ENCODE data around the gene WDFY3.

The WDFY3 gene

DNA sequence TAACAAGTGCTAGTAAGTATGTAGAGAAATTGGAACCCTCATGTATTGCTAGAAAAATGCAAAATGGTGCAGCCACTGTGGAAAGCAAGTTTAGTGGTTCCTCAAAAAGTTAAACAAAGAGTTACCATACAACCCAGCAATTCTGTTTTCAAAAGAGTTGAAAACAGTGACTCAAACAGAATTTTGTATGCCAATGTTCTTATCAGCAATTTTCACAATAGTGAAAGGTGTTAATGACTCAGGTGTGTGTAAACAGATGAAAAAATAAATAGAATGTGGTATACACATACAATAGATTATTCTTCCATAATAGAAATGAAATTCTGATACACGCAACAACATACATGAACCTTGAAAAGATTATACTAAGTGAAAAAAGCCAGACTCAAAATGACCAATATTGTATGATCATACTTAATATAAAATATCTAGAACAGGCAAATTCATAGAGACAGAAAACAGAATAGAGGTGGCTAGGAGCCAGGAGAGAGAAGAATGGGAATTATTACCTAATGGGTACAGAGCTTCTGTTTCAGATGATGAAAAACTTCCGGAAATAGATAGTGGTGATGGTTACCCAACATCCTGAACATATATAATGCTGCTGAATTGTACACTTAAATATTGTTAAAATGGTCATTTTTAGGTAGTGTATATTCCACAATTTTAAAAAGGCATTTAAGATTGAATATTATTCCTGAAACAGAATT lies 51.6 kb downstream of the WDFY3 start:
- Histone ChIP-seq H3K27ac (ENCODE audit: low read depth, low read length) (no peak overlapping the region), H3F3A (ENCODE audit: insufficient read depth) (no peaks in the 10 kb centered on the region), H3K4me3 (ENCODE audit: insufficient read depth, low read length, poor library complexity, severe bottlenecking) (no peak overlapping the region), H2AFZ (ENCODE audit: low read depth, low read length, severe bottlenecking) (no peak overlapping the region), H3K36me3 (ENCODE audit: low read length) (no peaks in the 10 kb centered on the region), H3K27me3 (ENCODE audit: low read length) (no peaks in the 10 kb centered on the region), H3K9me2 (replicated peaks; ENCODE audit: insufficient read depth, low read length) (no peaks in the 10 kb centered on the region), H3K9ac (ENCODE audit: low read length) (no peak overlapping the region), H3K79me2 (ENCODE audit: insufficient read depth, low read length) (no peaks in the 10 kb centered on the region), H4K20me1 (ENCODE audit: low read depth, low read length) (no peaks in the 10 kb centered on the region), H3K4me2 (ENCODE audit: low read depth, low read length, poor library complexity, severe bottlenecking) (no peak overlapping the region), H3K9me3 (ENCODE audit: insufficient read depth, low read length) (no peaks in the 10 kb centered on the region)
- no peak for TF ChIP-seq EZH2phosphoT487 (conservative IDR thresholded peaks at IDR 0.05; ENCODE audit: low read length)
- TF ChIP-seq CTCF (IDR thresholded peaks at IDR 0.05; ENCODE audit: insufficient read depth, low read length, poor library complexity, severe bottlenecking), result no peak

DNA sequence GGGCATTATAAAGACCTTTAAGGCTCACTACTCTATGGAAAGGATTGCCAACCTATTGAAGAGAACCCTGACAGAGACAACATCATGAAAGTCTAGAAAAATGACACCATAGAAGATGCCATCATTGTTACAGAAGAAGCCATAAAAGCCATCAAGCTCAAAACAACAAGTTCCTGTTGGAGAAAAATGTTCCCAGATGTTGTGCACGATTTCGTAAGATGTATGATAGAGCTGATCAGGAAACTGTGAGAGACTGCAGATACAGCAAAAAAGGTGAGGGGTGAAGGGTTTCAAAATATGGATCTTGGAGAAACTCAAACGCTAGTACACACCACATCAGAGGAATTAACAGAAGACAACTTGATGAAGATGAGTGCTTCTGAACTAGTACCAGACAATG lies 53.3 kb downstream of the WDFY3 start:
- TF ChIP-seq EZH2phosphoT487 (conservative IDR thresholded peaks at IDR 0.05; ENCODE audit: low read length) (no peak), CTCF (IDR thresholded peaks at IDR 0.05; ENCODE audit: insufficient read depth, low read length, poor library complexity, severe bottlenecking) (no peak)
- H3K4me2 ChIP-seq (ENCODE audit: low read depth, low read length, poor library complexity, severe bottlenecking), result no peak overlapping the region
- H3K36me3 ChIP-seq (ENCODE audit: low read length), result no peaks in the 10 kb centered on the region
- H3K9me3 ChIP-seq (ENCODE audit: insufficient read depth, low read length), result no peaks in the 10 kb centered on the region
- no peak overlapping the region for H2AFZ ChIP-seq (ENCODE audit: low read depth, low read length, severe bottlenecking)
- H3K79me2 ChIP-seq (ENCODE audit: insufficient read depth, low read length), result no peaks in the 10 kb centered on the region
- H3K9ac ChIP-seq (ENCODE audit: low read length), result no peak overlapping the region
- no peaks in the 10 kb centered on the region for H3F3A ChIP-seq (ENCODE audit: insufficient read depth)
- no peak overlapping the region for H3K27ac ChIP-seq (ENCODE audit: low read depth, low read length)
- H3K9me2 ChIP-seq (replicated peaks; ENCODE audit: insufficient read depth, low read length), result no peaks in the 10 kb centered on the region
- no peak overlapping the region for H3K4me3 ChIP-seq (ENCODE audit: insufficient read depth, low read length, poor library complexity, severe bottlenecking)
- no peaks in the 10 kb centered on the region for H3K27me3 ChIP-seq (ENCODE audit: low read length)
- H4K20me1 ChIP-seq (ENCODE audit: low read depth, low read length), result no peaks in the 10 kb centered on the region

DNA sequence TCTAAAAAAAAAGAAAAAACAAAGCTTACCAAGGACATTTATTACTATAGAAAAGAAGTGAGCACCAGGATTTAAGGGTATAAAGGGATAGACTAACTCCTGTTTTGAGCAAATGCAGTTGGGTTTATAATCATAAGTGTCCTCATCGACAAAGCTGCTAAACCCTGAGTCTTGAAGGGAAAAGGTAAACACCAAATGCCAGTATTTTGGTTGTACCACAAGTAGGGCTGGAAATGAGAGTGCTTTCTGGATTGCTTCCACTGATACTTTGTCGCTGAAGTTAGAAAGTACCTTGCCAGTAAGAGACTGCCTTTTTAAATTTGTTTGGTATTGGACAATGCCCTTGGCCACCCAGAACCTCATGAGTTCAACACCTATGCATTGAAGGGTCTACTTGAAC lies 53.7 kb downstream of the WDFY3 start:
- Histone ChIP-seq H2AFZ (ENCODE audit: low read depth, low read length, severe bottlenecking) (no peak overlapping the region), H3F3A (ENCODE audit: insufficient read depth) (no peaks in the 10 kb centered on the region), H3K9me2 (replicated peaks; ENCODE audit: insufficient read depth, low read length) (no peaks in the 10 kb centered on the region), H3K9me3 (ENCODE audit: insufficient read depth, low read length) (no peaks in the 10 kb centered on the region), H3K27me3 (ENCODE audit: low read length) (no peaks in the 10 kb centered on the region), H3K4me2 (ENCODE audit: low read depth, low read length, poor library complexity, severe bottlenecking) (no peak overlapping the region), H4K20me1 (ENCODE audit: low read depth, low read length) (no peaks in the 10 kb centered on the region), H3K9ac (ENCODE audit: low read length) (no peak overlapping the region), H3K79me2 (ENCODE audit: insufficient read depth, low read length) (no peaks in the 10 kb centered on the region), H3K4me3 (ENCODE audit: insufficient read depth, low read length, poor library complexity, severe bottlenecking) (no peak overlapping the region), H3K36me3 (ENCODE audit: low read length) (no peaks in the 10 kb centered on the region), H3K27ac (ENCODE audit: low read depth, low read length) (no peak overlapping the region)
- TF ChIP-seq EZH2phosphoT487 (conservative IDR thresholded peaks at IDR 0.05; ENCODE audit: low read length), result no peak
- no peak for TF ChIP-seq CTCF (IDR thresholded peaks at IDR 0.05; ENCODE audit: insufficient read depth, low read length, poor library complexity, severe bottlenecking)

Data from SU-DHL-6 (cell line).